Caco-2 (cell line): ENCODE data around the gene SEZ6L. TPM values are rescaled to one million over a fixed set of nuclear protein-coding genes. Genes with fewer than 3 reads are reported as not detected.

Experiments used
- BruUV-seq: library from RNA; stranded (reverse); fragments of 400-500 nt; replicated peaks from 2 replicates; lab custom pipeline; 2021; lab: Mats Ljungman, UMichigan
- CTCF ChIA-PET: fragments of 300-600 bp; sonication (Branson Sonifier 250); formaldehyde crosslinking; loops from one replicate; lab custom pipeline; 2022; ENCODE audit warnings: antibody characterized with exemption; lab: Charles Lee
- POLR2A ChIA-PET: fragments of 300-600 bp; sonication (Branson Sonifier 250); formaldehyde crosslinking; loops from one replicate; lab custom pipeline; 2022; ENCODE audit warnings: antibody characterized with exemption; lab: Charles Lee
- DNase-seq, 2 experiments: peaks; one replicate each; pipeline versions ENCODE4 v3.0.0 to v3.0.0-alpha.2; 2020 to 2022
- H3K27me3 ChIP-seq: replicated peaks from 2 replicates; pipeline ENCODE4 v1.6.0; 2011; ENCODE audit warnings: low read length; ENCODE audit not compliant: control insufficient read depth, insufficient read depth
- H3K36me3 ChIP-seq: 2 replicates; pipeline ENCODE4 v1.5.1; 2011; ENCODE audit warnings: low read length; ENCODE audit not compliant: control insufficient read depth, insufficient read depth
- H3K4me1 ChIP-seq: fragments of 250-450 bp; sonication (Bioruptor Pico); 2 replicates; pipeline ENCODE4 v1.5.1; 2020; ENCODE audit warnings: mild to moderate bottlenecking
- H3K4me3 ChIP-seq: 2 replicates; pipeline ENCODE4 v1.5.1; 2011; ENCODE audit warnings: low read depth, mild to moderate bottlenecking, control low read depth, low read length
- H3K9me3 ChIP-seq: fragments of 250-450 bp; sonication (Bioruptor Pico); 2 replicates; pipeline ENCODE4 v1.5.1; 2020; ENCODE audit warnings: mild to moderate bottlenecking, moderate library complexity
- H3K27ac Mint-ChIP-seq: one replicate; pipeline ENCODE4 v1.8.0; 2022; ENCODE audit warnings: mixed read lengths; ENCODE audit not compliant: unreplicated experiment
- H3K27me3 Mint-ChIP-seq: one replicate; pipeline ENCODE4 v1.8.0; 2022; ENCODE audit warnings: mixed read lengths; ENCODE audit not compliant: insufficient read depth, unreplicated experiment
- H3K36me3 Mint-ChIP-seq: one replicate; pipeline ENCODE4 v1.8.0; 2022; ENCODE audit warnings: mild to moderate bottlenecking, mixed read lengths; ENCODE audit not compliant: insufficient read depth, unreplicated experiment
- H3K4me1 Mint-ChIP-seq: one replicate; pipeline ENCODE4 v1.8.0; 2022; ENCODE audit warnings: low read depth, mixed read lengths; ENCODE audit not compliant: unreplicated experiment
- H3K4me3 Mint-ChIP-seq: one replicate; pipeline ENCODE4 v1.8.0; 2022; ENCODE audit warnings: mild to moderate bottlenecking, moderate library complexity, mixed read lengths; ENCODE audit not compliant: unreplicated experiment
- H3K9me3 Mint-ChIP-seq: one replicate; pipeline ENCODE4 v1.8.0; 2022; ENCODE audit warnings: mixed read lengths; ENCODE audit not compliant: unreplicated experiment
- CTCF ChIP-seq, 2 experiments: fragments of 200-600 bp in 1 of 2; IDR thresholded peaks; 1 replicate in 1 of 2; 2 replicates in 1 of 2; pipeline versions ENCODE4 v1.5.1 to v1.8.0; 2011 to 2022; ENCODE audit warnings: antibody characterized with exemption in 1 of 2, control low read depth in 1 of 2, inconsistent platforms in 1 of 2, low read depth in 1 of 2, low read length in 1 of 2, mild to moderate bottlenecking in 1 of 2, moderate library complexity in 1 of 2; ENCODE audit not compliant: insufficient read depth in 1 of 2, severe bottlenecking in 1 of 2, unreplicated experiment in 1 of 2
- intact Hi-C: fragments of 100-400 bp; cut with micrococcal nuclease; formaldehyde crosslinking; loops from one replicate; pipeline ENCODE4 v1.10.0; 2022; ENCODE audit not compliant: unreplicated experiment
- total RNA-seq: library from RNA; stranded (reverse); gene quantifications from 2 replicates; pipeline ENCODE4 v1.2.3, GENCODE V29; 2022

SEZ6L gene
- total RNA-seq, 1 experiment from 2014 or later, result not detected

- Histone ChIP-seq H3K27me3 (no peaks in the 10 kb centered on the region), H3K4me1 (0 out of 2 replicates have a peak, but pooled peaks cover 3% of the 10 kb centered on the region), H3K9me3 (no peaks in the 10 kb centered on the region), H3K36me3 (no peaks in the 10 kb centered on the region), H3K4me3 (no peak overlapping the region)
- Mint-ChIP-seq H3K27me3 (peaks cover 27% of the 10 kb centered on the region), H3K9me3 (no peaks in the 10 kb centered on the region), H3K36me3 (peaks cover 6% of the 10 kb centered on the region), H3K4me3 (no peak overlapping the region), H3K27ac (no peak overlapping the region), H3K4me1 (peaks cover 9% of the 10 kb centered on the region)
- no peak for TF ChIP-seq CTCF (IDR thresholded peaks at IDR 0.05; ENCODE audit: insufficient read depth in 1 of 2, low read depth in 1 of 2, low read length in 1 of 2, severe bottlenecking in 1 of 2, unreplicated experiment in 1 of 2)
- no TSS peak for BruUV-seq
- no peak for DNase-seq
- intact Hi-C loops, result no loop called here
- POLR2A ChIA-PET, result no interaction called here
- CTCF ChIA-PET, result no interaction called here
Observed at GRCh38 chr22:26432619-26433311, 263.5 kb downstream of the SEZ6L start.
